KMS-11 (cell line): ENCODE results near the gene DCN.

Experiments used
- H2AFZ ChIP-seq: fragments of 200-600 bp; sonication (generic); 2 replicates; pipeline ENCODE4 v1.6.1; 2016; ENCODE audit warnings: antibody characterized with exemption, mixed run types, low read depth
- H3K27ac ChIP-seq: fragments of 200-600 bp; sonication (generic); 2 replicates; pipeline ENCODE4 v1.6.1; 2016; ENCODE audit warnings: mild to moderate bottlenecking, mixed run types
- H3K27me3 ChIP-seq: fragments of 200-600 bp; sonication (generic); 2 replicates; pipeline ENCODE4 v1.6.1; 2017; ENCODE audit warnings: mild to moderate bottlenecking, low read depth, mixed run types, moderate library complexity; ENCODE audit not compliant: insufficient read depth
- H3K36me3 ChIP-seq: fragments of 200-600 bp; sonication (generic); 2 replicates; pipeline ENCODE4 v1.6.1; 2017; ENCODE audit warnings: mild to moderate bottlenecking, mixed run types; ENCODE audit not compliant: insufficient read depth
- H3K4me1 ChIP-seq: fragments of 200-600 bp; sonication (generic); 2 replicates; pipeline ENCODE4 v1.6.1; 2016; ENCODE audit warnings: mild to moderate bottlenecking, low read depth, mixed run types; ENCODE audit not compliant: poor library complexity, severe bottlenecking
- H3K4me2 ChIP-seq: fragments of 200-600 bp; sonication (generic); 2 replicates; pipeline ENCODE4 v1.7.0; 2016; ENCODE audit warnings: mild to moderate bottlenecking, mixed run types
- H3K4me3 ChIP-seq: fragments of 200-600 bp; sonication (generic); IDR thresholded peaks from 2 replicates; pipeline ENCODE4 v1.6.1; 2017; ENCODE audit warnings: low read depth, low read length, mixed read lengths; ENCODE audit not compliant: insufficient read depth
- H3K79me2 ChIP-seq: fragments of 200-600 bp; sonication (generic); 2 replicates; pipeline ENCODE4 v1.6.1; 2016; ENCODE audit warnings: low read depth, mixed run types; ENCODE audit not compliant: insufficient read depth
- H3K9ac ChIP-seq: fragments of 200-600 bp; sonication (generic); 2 replicates; pipeline ENCODE4 v1.6.1; 2016; ENCODE audit warnings: mild to moderate bottlenecking, mixed run types
- H4K20me1 ChIP-seq: fragments of 200-600 bp; sonication (generic); 2 replicates; pipeline ENCODE4 v1.6.1; 2016; ENCODE audit warnings: mild to moderate bottlenecking, mixed run types; ENCODE audit not compliant: insufficient read depth
- TF ChIP-seq, protein P1 (sequence below): fragments of 200-600 bp; sonication (generic); conservative IDR thresholded peaks from 2 replicates; pipeline ENCODE4 v1.6.1; 2017; ENCODE audit warnings: low read depth, mild to moderate bottlenecking, antibody characterized with exemption, low read length, moderate library complexity, mixed read lengths

DCN gene

GRCh38 chr12:91216871-91217270, 34.3 kb upstream of the DCN start:
- Histone ChIP-seq H3K4me2 (no peak overlapping the region), H2AFZ (no peak overlapping the region)

DNA sequence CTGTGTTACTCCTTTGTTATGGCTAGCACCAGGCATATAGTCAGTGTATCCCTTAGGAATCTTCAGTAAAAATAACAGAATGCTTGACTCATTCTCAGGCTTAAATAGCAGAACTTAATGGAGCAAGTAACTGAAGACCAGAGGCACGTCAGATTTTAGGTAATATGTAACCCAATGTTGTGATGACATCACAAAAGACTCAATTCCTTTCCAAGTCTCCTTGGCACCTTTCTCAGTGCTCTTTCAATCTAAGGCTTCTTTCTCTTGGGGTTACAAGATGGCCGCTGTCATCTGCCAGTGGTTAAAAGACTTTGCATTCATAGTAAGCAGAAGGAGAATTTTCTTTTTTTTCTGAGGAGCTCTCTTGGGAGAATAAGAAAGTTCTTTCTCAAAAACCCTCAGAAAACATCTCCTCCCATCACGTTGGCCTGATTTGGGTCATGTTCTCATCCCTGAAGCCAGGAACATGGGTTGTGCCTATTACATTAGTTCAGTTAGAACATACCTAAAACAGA, 33.4 kb upstream of the DCN start:
- H3K4me2 ChIP-seq = no peak overlapping the region
- no peaks in the 10 kb centered on the region for H3K4me1 ChIP-seq
- TF ChIP-seq, protein P1, sequence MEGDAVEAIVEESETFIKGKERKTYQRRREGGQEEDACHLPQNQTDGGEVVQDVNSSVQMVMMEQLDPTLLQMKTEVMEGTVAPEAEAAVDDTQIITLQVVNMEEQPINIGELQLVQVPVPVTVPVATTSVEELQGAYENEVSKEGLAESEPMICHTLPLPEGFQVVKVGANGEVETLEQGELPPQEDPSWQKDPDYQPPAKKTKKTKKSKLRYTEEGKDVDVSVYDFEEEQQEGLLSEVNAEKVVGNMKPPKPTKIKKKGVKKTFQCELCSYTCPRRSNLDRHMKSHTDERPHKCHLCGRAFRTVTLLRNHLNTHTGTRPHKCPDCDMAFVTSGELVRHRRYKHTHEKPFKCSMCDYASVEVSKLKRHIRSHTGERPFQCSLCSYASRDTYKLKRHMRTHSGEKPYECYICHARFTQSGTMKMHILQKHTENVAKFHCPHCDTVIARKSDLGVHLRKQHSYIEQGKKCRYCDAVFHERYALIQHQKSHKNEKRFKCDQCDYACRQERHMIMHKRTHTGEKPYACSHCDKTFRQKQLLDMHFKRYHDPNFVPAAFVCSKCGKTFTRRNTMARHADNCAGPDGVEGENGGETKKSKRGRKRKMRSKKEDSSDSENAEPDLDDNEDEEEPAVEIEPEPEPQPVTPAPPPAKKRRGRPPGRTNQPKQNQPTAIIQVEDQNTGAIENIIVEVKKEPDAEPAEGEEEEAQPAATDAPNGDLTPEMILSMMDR = no peak
- no peak overlapping the region for H3K27ac ChIP-seq
- no peak overlapping the region for H3K9ac ChIP-seq
- H4K20me1 ChIP-seq = no peaks in the 10 kb centered on the region
- no peaks in the 10 kb centered on the region for H3K36me3 ChIP-seq
- no peaks in the 10 kb centered on the region for H3K79me2 ChIP-seq
- H3K27me3 ChIP-seq = no peaks in the 10 kb centered on the region
- H3K4me3 ChIP-seq = no peak overlapping the region
- no peak overlapping the region for H2AFZ ChIP-seq

More at GRCh38 chr12:91216871-91217270, 34.3 kb upstream of the DCN start:
- no peak overlapping the region for H3K27ac ChIP-seq
- no peak overlapping the region for H3K9ac ChIP-seq
- H3K4me3 ChIP-seq = no peak overlapping the region
- no peaks in the 10 kb centered on the region for H3K79me2 ChIP-seq
- H3K27me3 ChIP-seq = no peaks in the 10 kb centered on the region
- no peaks in the 10 kb centered on the region for H3K4me1 ChIP-seq
- no peaks in the 10 kb centered on the region for H4K20me1 ChIP-seq
- H3K36me3 ChIP-seq = no peaks in the 10 kb centered on the region
- TF ChIP-seq, protein P1 = no peak

DNA sequence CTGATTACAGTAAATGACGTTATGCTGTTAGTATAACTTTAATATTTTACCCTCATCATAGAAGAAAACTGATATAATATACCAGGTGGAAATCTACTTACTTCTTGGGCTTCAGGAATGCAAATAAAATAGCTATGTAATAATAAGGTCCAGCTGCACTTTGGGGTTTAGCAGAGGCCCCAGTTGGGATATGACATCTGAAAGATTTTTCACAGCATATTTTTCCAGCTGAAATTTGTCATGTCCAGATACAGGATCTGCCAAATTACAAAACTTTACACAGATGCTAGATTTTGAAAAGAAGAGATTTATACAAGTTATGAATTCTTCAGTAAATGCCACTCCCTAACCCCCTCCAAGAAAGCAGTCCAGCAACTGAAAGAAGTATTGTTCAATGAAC, 29.2 kb upstream of the DCN start:
- Histone ChIP-seq H3K27me3 (no peaks in the 10 kb centered on the region), H3K4me2 (no peak overlapping the region), H4K20me1 (no peaks in the 10 kb centered on the region), H3K9ac (no peak overlapping the region), H3K36me3 (no peaks in the 10 kb centered on the region), H3K4me1 (no peaks in the 10 kb centered on the region), H3K27ac (no peak overlapping the region), H3K4me3 (no peak overlapping the region), H2AFZ (no peak overlapping the region), H3K79me2 (no peaks in the 10 kb centered on the region)
- TF ChIP-seq, protein P1 = no peak

- H2AFZ ChIP-seq = no peak overlapping the region
- no peak overlapping the region for H3K9ac ChIP-seq
- TF ChIP-seq, protein P1 = no peak
- no peaks in the 10 kb centered on the region for H3K4me1 ChIP-seq
- no peak overlapping the region for H3K4me2 ChIP-seq
- H3K79me2 ChIP-seq = no peaks in the 10 kb centered on the region
- H4K20me1 ChIP-seq = no peaks in the 10 kb centered on the region
- H3K27me3 ChIP-seq = no peaks in the 10 kb centered on the region
- H3K36me3 ChIP-seq = no peaks in the 10 kb centered on the region
- H3K4me3 ChIP-seq = no peak overlapping the region
- H3K27ac ChIP-seq = no peak overlapping the region
Observed at GRCh38 chr12:91210618-91211017, 28.0 kb upstream of the DCN start.
